Right ventricle myocardium superior (tissue), 1 donor: ENCODE measurements around the gene EYA2. TPM values are rescaled to one million over a fixed set of nuclear protein-coding genes. Genes with fewer than 3 reads are reported as not detected.

Source experiments
- ATAC-seq: fragments of 200-7000 bp; cut with Tn5 transposase; one replicate; pipeline ENCODE4 v1.9.1; 2020; ENCODE audit warnings: mild to moderate bottlenecking; ENCODE audit not compliant: poor library complexity
- DNase-seq: peaks from one replicate; pipeline ENCODE4 v3.0.0-alpha.2; 2020
- intact Hi-C: fragments of 100-400 bp; cut with DNase I; formaldehyde crosslinking; loops from one replicate; pipeline ENCODE4 v1.11.2; 2022
- total RNA-seq: library from RNA; stranded (reverse); fragmentation: NEBNext Ultra II Directional; extraction: Animal tissue kit (Norgen Biotek cat#: 25700); gene quantifications from one replicate; pipeline ENCODE4 v1.2.1, GENCODE V29; 2021
- donor health status: DM: no; HTN: yes; CAD: no; lungs with severe emphysema.

Gene EYA2
- total RNA-seq, 1 donor from 2014 or later, result 0.65 TPM

- no peak for DNase-seq
- ATAC-seq, result no peak
- intact Hi-C loops, result no loop called here
Measured at GRCh38 chr20:47016068-47016664, 121.5 kb downstream of the EYA2 start.

GRCh38 chr20:47018381-47018780 is 123.7 kb downstream of the EYA2 start:
- DNase-seq (no peak), ATAC-seq (no peak)
- intact Hi-C loops, result no loop called here

GRCh38 chr20:47019121-47019824 is 124.6 kb downstream of the EYA2 start:
- DNase-seq, result peak; percentile 48
- intact Hi-C loops, result no loop called here
- ATAC-seq, result peak; percentile 31

- intact Hi-C loops, result no loop called here
- DNase-seq (no peak), ATAC-seq (no peak)
Measured at GRCh38 chr20:47020231-47020630, 125.6 kb downstream of the EYA2 start.

- DNase-seq (no peak), ATAC-seq (no peak)
- intact Hi-C loops, result no loop called here
Measured at GRCh38 chr20:47021850-47022249, 127.2 kb downstream of the EYA2 start.

GRCh38 chr20:47024461-47024937 is 129.9 kb downstream of the EYA2 start:
- ATAC-seq, result peak; percentile 41
- intact Hi-C loops, result no loop called here
- DNase-seq, result no peak

- intact Hi-C loops, result no loop called here
- DNase-seq (no peak), ATAC-seq (no peak)
Measured at GRCh38 chr20:47027042-47027441, 132.4 kb downstream of the EYA2 start.

GRCh38 chr20:47027456-47027855 is 132.8 kb downstream of the EYA2 start:
- ATAC-seq, result no peak
- intact Hi-C loops, result no loop called here

GRCh38 chr20:47028487-47028886 is 133.8 kb downstream of the EYA2 start:
- DNase-seq (no peak), ATAC-seq (no peak)
- intact Hi-C loops, result no loop called here

More at GRCh38 chr20:47027456-47027855, 132.8 kb downstream of the EYA2 start:
- no peak for DNase-seq

- ATAC-seq (no peak), DNase-seq (no peak)
- intact Hi-C loops, result no loop called here
Measured at GRCh38 chr20:47029845-47030244, 135.2 kb downstream of the EYA2 start.

- no peak for DNase-seq
- no peak for ATAC-seq
- intact Hi-C loops, result no loop called here
Measured at GRCh38 chr20:47030271-47030810, 135.7 kb downstream of the EYA2 start.

GRCh38 chr20:47031004-47031403 is 136.4 kb downstream of the EYA2 start:
- DNase-seq (no peak), ATAC-seq (no peak)
- intact Hi-C loops, result no loop called here

- DNase-seq, result no peak
- ATAC-seq, result no peak
- intact Hi-C loops, result no loop called here
Measured at GRCh38 chr20:47031821-47032220, 137.2 kb downstream of the EYA2 start.

GRCh38 chr20:47032933-47033578 is 138.4 kb downstream of the EYA2 start:
- no peak for ATAC-seq
- intact Hi-C loops, result no loop called here
- no peak for DNase-seq

GRCh38 chr20:47033665-47034064 is 139.0 kb downstream of the EYA2 start:
- DNase-seq (no peak), ATAC-seq (no peak)
- intact Hi-C loops, result no loop called here

GRCh38 chr20:47035026-47035590 is 140.5 kb downstream of the EYA2 start:
- no peak for DNase-seq
- intact Hi-C loops, result no loop called here
- no peak for ATAC-seq

- intact Hi-C loops, result no loop called here
- peak; percentile 49 for ATAC-seq
- DNase-seq, result peak; percentile 51
Measured at GRCh38 chr20:47036091-47036870, 141.6 kb downstream of the EYA2 start.
